Fibroblast of the aortic adventitia (primary cell): ENCODE results near the gene JARID2. TPM values are rescaled to one million over a fixed set of nuclear protein-coding genes. Genes with fewer than 3 reads are reported as not detected.

ENCODE experiments used
- DNase-seq: peaks from one replicate; pipeline ENCODE4 v3.0.0-alpha.2; 2010; ENCODE audit warnings: low read depth
- H3K4me3 ChIP-seq: 2 replicates; pipeline ENCODE4 v1.5.1; 2011; ENCODE audit warnings: low read depth, mild to moderate bottlenecking, control low read depth, low read length, moderate library complexity
- total RNA-seq: library from RNA; depleted of rRNA; stranded (reverse); fragments of >200 nt; gene quantifications from 2 replicates; pipeline ENCODE4 v1.2.3, GENCODE V29; 2012; ENCODE audit warnings: low replicate concordance
- TF ChIP-seq, protein P1 (sequence below): IDR thresholded peaks from 2 replicates; pipeline ENCODE4 v1.5.1; 2011; ENCODE audit warnings: mild to moderate bottlenecking, low read length, control low read depth, inconsistent platforms; ENCODE audit not compliant: insufficient read depth

The JARID2 gene
- total RNA-seq, 1 donor: 8.3 TPM

- TF ChIP-seq, protein P1, sequence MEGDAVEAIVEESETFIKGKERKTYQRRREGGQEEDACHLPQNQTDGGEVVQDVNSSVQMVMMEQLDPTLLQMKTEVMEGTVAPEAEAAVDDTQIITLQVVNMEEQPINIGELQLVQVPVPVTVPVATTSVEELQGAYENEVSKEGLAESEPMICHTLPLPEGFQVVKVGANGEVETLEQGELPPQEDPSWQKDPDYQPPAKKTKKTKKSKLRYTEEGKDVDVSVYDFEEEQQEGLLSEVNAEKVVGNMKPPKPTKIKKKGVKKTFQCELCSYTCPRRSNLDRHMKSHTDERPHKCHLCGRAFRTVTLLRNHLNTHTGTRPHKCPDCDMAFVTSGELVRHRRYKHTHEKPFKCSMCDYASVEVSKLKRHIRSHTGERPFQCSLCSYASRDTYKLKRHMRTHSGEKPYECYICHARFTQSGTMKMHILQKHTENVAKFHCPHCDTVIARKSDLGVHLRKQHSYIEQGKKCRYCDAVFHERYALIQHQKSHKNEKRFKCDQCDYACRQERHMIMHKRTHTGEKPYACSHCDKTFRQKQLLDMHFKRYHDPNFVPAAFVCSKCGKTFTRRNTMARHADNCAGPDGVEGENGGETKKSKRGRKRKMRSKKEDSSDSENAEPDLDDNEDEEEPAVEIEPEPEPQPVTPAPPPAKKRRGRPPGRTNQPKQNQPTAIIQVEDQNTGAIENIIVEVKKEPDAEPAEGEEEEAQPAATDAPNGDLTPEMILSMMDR: no peak
- DNase-seq: no peak
- no peak overlapping the region for H3K4me3 ChIP-seq
Measured at GRCh38 chr6:15522856-15523529, 277.1 kb downstream of the JARID2 start.

DNA sequence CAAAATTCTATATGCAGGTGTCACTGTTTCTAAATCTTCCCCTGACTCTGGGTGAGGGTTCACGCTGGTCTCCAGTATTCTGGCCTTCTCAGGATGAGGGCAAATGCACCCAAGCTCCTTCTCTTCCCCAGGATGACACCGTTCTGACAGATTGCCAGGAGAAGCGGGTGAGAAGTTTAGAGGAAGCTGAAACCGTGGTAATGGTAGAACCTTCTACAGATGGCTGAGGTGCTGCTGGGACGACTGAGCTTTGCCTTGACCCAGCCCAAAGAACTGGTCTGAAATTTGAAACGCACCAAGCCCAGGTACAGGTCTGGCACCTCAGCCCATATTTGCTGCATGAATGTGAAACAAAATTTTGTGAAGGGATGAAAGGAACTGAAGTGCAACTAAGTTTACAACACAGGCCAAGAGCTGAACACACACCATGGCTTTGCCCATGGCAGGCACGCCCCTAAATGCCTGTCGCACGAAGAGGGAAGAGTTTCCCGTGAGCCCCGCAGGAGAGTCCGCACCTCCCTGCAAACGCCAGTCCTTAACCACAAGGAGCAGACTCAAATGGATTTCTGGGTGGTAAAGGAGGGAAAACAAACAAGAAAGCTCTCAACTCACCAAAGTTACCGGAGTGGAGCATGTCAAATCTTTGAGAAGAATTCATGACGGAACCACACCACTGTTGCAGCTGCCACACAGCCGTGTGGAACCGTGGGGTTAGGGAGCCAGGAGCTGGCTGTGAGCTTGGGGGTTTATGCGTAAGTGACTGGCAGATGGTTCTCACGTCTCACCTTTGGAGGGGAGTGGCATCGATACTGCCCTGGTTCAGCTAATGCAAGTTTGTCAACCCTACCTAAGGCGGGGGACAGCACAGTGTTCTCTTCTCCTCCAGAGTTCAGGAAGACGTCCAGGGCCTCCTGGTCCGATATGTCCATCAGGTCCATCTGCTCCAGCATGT lies 278.1 kb downstream of the JARID2 start:
- no peak overlapping the region for H3K4me3 ChIP-seq
- DNase-seq: no peak
- TF ChIP-seq, protein P1: no peak

- H3K4me3 ChIP-seq: no peak overlapping the region
- no peak for DNase-seq
- TF ChIP-seq, protein P1: no peak
Measured at GRCh38 chr6:15524861-15525401, 279.1 kb downstream of the JARID2 start.

DNA sequence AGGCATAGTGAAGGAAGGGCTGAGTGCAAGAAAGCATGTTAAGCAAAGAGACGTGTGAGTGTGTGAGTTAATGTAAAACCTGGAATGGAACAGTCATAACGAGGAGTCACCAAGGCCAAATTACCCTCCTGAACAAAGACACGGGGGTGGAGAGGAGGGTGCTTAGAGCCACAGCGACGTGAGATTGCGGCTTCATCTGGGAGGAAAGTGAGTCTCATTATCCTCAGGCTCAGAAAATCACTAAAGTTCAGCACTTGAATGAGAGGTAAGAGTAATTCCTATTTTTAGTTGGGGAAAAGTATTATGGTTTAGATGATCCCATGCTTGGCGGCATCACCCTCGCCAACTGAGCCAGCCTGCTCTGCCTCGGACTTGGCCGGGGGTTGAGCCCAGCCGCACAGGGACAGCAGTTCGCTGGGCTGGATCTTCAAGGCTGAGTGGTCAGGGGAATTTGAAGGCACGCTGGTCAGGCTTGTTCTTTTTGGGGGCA lies 280.4 kb downstream of the JARID2 start:
- TF ChIP-seq, protein P1: no peak
- H3K4me3 ChIP-seq: no peak overlapping the region
- DNase-seq: no peak

- TF ChIP-seq, protein P1: no peak
- H3K4me3 ChIP-seq: no peak overlapping the region
- DNase-seq: peak; percentile 6
Measured at GRCh38 chr6:15527838-15528617, 282.2 kb downstream of the JARID2 start.

DNA sequence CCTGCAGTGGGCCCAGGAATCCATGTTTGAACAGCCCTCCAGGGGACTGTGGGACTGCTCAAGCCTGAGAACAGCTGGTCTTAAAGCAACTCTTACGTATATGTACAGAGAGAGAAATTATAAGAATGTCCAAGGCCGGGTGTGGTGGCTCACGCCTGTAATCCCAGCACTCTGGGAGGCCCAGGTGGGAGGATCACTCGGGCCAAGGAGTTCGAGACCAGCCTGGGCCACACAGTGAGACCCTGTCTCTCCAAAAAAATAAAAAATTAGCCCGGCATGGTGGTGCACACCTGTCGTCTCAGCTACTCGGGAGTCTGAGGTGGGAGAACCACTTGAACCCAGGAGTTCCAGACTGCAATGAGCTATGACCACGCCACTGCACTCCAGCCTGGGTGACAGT lies 283.0 kb downstream of the JARID2 start:
- H3K4me3 ChIP-seq: no peak overlapping the region
- TF ChIP-seq, protein P1: no peak
- no peak for DNase-seq
